Measurements from ENCODE around the gene CHMP4A. TPM values are rescaled to one million over a fixed set of nuclear protein-coding genes. Genes with fewer than 3 reads are reported as not detected.
"Not testable (repeated sequence)": the region's sequence is repeated elsewhere in the genome, so short reads cannot be mapped to it uniquely, and the experiment has no call there.

Gene CHMP4A
- polyA plus RNA-seq, 1 donor = 37.6 TPM

- no peak for DNase-seq
Observed at GRCh38 chr14:24246765-24247212, 33.5 kb upstream of the CHMP4A start.

GRCh38 chr14:24245350-24245749, 32.1 kb upstream of the CHMP4A start:
- DNase-seq = not testable (repeated sequence)

- no peak for DNase-seq
Observed at GRCh38 chr14:24243336-24243836, 30.1 kb upstream of the CHMP4A start.

- DNase-seq = peak; percentile 95
Observed at GRCh38 chr14:24241829-24242443, 28.6 kb upstream of the CHMP4A start.

GRCh38 chr14:24240110-24240918, 27.0 kb upstream of the CHMP4A start:
- no peak for DNase-seq

- no peak for DNase-seq
Observed at GRCh38 chr14:24238527-24239037, 25.3 kb upstream of the CHMP4A start.

- DNase-seq = no peak
Observed at GRCh38 chr14:24238123-24238522, 24.8 kb upstream of the CHMP4A start.

- no peak for DNase-seq
Observed at GRCh38 chr14:24237463-24237955, 24.2 kb upstream of the CHMP4A start.

- no peak for DNase-seq
Observed at GRCh38 chr14:24236689-24237462, 23.6 kb upstream of the CHMP4A start.

GRCh38 chr14:24235804-24236688, 22.8 kb upstream of the CHMP4A start:
- no peak for DNase-seq

- DNase-seq = no peak
Observed at GRCh38 chr14:24234095-24235005, 21.1 kb upstream of the CHMP4A start.

- DNase-seq = no peak
Observed at GRCh38 chr14:24233538-24233866, 20.2 kb upstream of the CHMP4A start.

- DNase-seq = no peak
Observed at GRCh38 chr14:24232645-24233537, 19.6 kb upstream of the CHMP4A start, which contains the start of gene GMPR2. TSS of gene GMPR2 (plus strand) at chr14:24232929. CDS start at chr14:24233254, 325 bp downstream.

- peak; percentile 91 for DNase-seq
Observed at GRCh38 chr14:24232121-24232644, 18.9 kb upstream of the CHMP4A start, which contains the start of gene NEDD8. TSS of gene NEDD8 (minus strand) at chr14:24232367. CDS start at chr14:24232267, 100 bp downstream.

GRCh38 chr14:24231263-24232120, 18.2 kb upstream of the CHMP4A start:
- no peak for DNase-seq

- no peak for DNase-seq
Observed at GRCh38 chr14:24228902-24229301, 15.6 kb upstream of the CHMP4A start.

GRCh38 chr14:24226473-24226872, 13.2 kb upstream of the CHMP4A start:
- no peak for DNase-seq

- DNase-seq = no peak
Observed at GRCh38 chr14:24224618-24225071, 11.4 kb upstream of the CHMP4A start.
